GM21390 (cell line): Measurements from ENCODE around the gene BASP1.
A peak's percentile ranks its signal among the peaks of the same experiment; 100 is the strongest.
"Not testable (repeated sequence)": the region's sequence is repeated elsewhere in the genome, so short reads cannot be mapped to it uniquely, and the experiment has no call there.

Source experiments
- ATAC-seq: cut with Tn5 transposase; IDR thresholded peaks from one replicate; pipeline ENCODE4 v1.9.1; 2021; ENCODE audit not compliant: unreplicated experiment

BASP1 gene

DNA sequence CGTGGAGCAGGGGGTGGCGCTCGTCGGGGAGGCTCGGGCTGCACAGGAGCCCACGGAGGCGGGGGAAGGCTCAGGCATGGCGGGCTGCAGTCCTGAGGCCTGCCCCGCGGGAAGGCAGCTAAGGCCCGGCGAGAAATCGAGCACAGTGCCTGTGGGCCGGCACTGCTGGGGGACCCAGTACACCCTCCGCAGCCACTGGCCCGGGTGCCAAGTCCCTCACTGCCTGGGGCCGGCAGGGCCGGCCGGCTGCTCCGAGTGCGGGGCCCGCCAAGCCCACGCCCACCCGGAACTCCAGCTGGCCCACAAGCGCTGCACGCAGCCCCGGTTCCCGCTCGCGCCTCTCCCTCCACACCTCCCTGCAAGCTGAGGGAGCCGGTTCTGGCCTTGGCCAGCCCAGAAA is 94.4 kb downstream of the BASP1 start:
- ATAC-seq, result not testable (repeated sequence)

DNA sequence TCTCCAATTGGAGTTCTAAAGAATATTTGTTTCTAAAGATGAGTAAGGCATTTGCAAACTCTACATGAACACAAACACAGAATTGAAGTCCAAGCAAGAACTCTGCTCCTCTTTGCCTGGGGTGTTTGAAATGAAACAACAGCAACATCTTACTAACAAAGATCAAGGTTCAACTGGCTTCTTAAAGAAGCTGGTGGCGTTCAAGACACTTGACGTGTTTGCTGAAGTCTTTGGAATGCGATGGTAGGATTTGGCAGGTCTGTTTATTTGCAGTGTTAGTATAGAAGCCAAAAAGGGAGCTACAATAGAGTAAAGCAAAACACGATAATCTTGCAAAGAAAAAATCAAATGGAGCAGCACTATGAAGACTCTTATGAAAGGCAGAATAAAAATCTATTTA is 94.9 kb downstream of the BASP1 start:
- no peak for ATAC-seq

DNA sequence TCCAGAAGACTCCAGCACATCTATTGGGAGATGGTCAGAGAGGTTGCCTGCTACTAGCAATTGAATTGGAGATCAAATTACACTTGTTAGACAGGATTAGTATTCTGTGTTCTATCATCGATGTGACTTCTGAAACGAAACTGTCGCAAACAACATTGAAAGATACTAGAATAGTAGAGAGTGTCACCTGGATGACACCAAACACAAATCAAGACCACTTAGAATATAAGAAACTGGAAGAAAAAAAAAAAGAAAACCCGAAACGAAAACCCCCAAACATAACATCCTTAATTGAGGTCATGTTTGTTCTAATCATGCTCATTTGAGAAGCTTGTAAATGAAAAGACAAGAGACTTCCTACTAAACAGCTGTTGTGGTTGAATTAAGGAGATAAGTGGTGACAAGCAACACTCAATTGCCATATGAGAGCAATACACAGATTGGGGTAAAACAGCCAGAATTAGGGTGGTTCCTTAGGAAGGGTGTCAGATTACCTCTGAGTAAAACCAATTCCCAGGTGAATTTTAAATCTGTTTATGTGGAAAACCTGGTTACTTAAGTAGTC is 97.6 kb downstream of the BASP1 start:
- peak; percentile 27 for ATAC-seq

DNA sequence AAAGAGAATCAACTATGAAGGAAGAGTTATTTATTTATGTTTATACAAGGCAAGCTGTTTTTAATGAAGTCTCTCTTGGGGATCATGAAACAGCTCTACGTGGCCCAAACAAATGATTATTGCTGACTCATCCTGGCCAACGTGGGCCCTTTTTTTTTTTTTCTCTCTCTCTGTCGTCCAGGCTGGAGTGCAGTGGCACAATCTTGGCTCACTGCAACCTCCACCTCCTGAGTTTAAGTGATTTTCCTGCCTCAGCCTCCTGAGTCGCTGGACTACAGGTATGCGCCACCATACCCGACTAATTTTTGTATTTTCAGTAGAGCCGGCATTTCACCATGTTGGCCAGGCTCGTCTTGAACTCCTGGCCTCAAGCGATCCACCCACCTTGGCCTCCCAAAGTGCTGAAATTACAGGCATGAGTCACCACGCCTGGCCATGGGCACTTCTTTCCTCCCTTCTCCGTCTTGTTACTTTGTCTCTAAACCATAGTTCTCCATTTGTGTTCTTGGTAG is 98.3 kb downstream of the BASP1 start:
- ATAC-seq, result no peak

DNA sequence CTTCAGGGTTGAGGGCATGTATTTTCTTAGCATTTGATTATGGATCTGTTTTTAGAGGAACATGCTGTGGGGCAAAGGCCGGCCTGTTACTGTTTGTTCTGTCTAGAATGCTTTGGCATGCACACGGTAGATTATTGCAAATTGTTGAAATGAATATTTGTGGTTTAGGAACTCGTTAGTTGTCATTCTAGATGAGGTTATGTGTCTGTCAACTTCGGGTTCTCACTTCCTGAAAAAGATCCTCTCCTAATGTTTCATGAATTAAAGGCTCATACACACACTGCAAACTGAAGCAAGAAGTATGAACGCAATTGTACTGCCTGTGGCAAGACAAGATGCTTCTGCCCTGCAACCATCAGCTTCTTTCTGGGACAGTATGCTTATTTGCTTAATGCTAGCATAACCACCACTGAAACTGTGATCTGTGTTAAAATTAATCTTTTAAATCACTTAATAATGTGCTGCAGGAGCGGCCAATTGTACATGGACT is 99.6 kb downstream of the BASP1 start:
- ATAC-seq, result peak; percentile 69

DNA sequence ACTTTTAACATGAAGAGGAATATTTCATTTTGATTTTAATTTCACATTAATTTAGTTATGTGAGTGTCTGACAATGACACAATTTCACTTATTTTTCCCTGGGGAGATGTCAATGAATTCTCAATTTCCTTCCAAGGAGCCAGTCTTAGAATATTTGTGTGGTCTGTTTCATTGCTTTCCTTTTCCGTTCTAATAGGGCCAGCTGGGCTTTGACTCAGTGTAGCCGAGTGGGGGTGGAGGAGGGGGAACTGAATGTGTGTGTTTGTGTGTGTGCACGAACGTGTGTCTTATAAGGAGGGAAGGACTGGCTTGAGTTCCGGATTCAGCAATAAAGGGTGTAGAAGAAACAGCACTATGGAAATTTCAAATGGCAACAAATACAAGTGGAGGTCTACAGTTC is 100.0 kb downstream of the BASP1 start:
- ATAC-seq, result peak; percentile 42

DNA sequence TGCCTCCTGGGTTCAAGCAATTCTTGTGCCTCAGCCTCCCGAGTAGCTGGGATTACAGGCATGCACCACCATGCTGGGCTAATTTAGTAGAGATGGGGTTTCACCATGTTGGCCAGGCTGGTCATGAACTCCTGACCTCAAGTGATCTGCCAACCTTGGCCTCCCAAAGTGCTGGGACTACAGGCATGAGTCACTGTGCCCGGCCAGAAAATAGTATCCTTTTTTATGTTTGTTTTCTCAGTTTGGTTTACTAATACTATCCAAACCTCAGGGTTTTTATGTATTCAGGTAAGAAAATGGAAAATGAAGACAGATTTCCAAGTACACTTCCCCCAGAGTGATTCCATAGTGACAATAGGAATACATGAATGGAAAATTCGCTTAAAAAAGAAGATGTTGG is 101.7 kb downstream of the BASP1 start:
- ATAC-seq, result not testable (repeated sequence)

DNA sequence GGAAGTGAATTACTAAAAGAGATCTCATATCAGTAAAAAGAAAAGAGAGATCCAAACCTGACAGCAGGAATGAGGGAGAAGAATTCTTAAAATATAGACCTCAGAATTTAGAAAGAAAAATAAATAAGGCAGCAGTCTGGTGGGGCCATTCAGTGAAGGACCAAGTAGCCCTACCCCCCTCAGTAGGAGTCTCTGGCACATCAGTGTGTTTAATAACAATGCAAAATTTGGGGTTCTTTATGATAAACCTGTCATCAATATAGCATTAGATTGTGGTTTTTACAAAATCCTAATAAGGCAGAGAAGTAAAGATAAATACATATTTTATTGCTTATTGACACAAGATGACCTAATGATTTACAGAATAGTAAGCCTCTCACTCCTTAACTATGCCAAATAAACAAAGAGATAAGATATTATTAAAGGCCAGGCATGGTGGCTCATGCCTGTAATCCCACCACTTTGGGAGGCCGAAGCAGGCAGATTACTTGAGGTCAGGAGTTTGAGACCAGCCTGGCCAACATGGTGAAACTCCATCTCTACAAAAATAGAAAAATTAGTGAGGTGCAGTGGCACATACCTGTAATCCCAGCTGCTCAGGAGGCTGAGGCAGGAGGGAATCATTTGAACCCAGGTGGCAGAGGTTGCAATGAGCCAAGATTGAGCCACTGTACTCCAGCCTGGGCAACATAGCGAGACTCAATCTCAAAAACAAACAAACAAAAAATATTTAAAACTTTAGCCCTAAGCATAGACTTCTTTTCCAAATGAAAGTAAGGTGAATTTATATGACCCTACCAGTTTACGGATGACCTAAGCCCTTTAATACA is 108.6 kb downstream of the BASP1 start:
- ATAC-seq, result no peak
